GM23338 (cell line): ENCODE results near the gene SMAP2. TPM values are rescaled to one million over a fixed set of nuclear protein-coding genes. Genes with fewer than 3 reads are reported as not detected.

Experiments used
- CREB1 ChIP-seq: fragments of 250-450 bp; sonication (Bioruptor Pico); IDR thresholded peaks from 2 replicates; pipeline ENCODE4 v1.5.0; 2020; ENCODE audit warnings: low read depth, mild to moderate bottlenecking, moderate library complexity
- EZH2 ChIP-seq: fragments of 200-600 bp; sonication (generic); IDR thresholded peaks from one replicate; pipeline ENCODE4 v1.8.0; 2017; ENCODE audit warnings: antibody characterized with exemption, mild to moderate bottlenecking, low read depth; ENCODE audit not compliant: unreplicated experiment
- EZH2phosphoT487 ChIP-seq: fragments of 200-600 bp; sonication (generic); IDR thresholded peaks from one replicate; pipeline ENCODE4 v1.8.1; 2018; ENCODE audit warnings: antibody characterized with exemption; ENCODE audit not compliant: unreplicated experiment
- JUNB ChIP-seq: IDR thresholded peaks from one replicate; pipeline ENCODE4 v1.6.1; 2016; ENCODE audit warnings: antibody characterized with exemption; ENCODE audit not compliant: unreplicated experiment
- NANOG ChIP-seq: IDR thresholded peaks from 2 replicates; pipeline ENCODE4 v1.6.1; 2016; ENCODE audit warnings: antibody characterized with exemption, borderline replicate concordance
- STAT1 ChIP-seq: IDR thresholded peaks from one replicate; pipeline ENCODE4 v1.6.1; 2016; ENCODE audit warnings: antibody characterized with exemption; ENCODE audit not compliant: unreplicated experiment
- ZNF114 ChIP-seq: fragments of 250-450 bp; sonication (Bioruptor Pico); IDR thresholded peaks from 2 replicates; pipeline ENCODE4 v1.5.0; 2020; ENCODE audit warnings: mild to moderate bottlenecking, moderate library complexity
- polyA plus RNA-seq: library from polyadenylated mRNA; unstranded; fragments of >200 nt; fragmentation: Nextera tagmentation; extraction: Ambion mirVana; gene quantifications from 2 replicates; pipeline ENCODE4 v1.2.1, GENCODE V29; 2016
- total RNA-seq: library from RNA; depleted of rRNA; stranded (reverse); fragments of >200 nt; shearing (Covaris generic); gene quantifications from 2 replicates; pipeline ENCODE4 v1.2.3, GENCODE V29; 2014
- TF ChIP-seq, protein P1 (sequence below): fragments of 250-450 bp; sonication (Bioruptor Pico); IDR thresholded peaks from 2 replicates; pipeline ENCODE4 v1.5.0; 2020; ENCODE audit warnings: mild to moderate bottlenecking, moderate library complexity
- TF ChIP-seq, protein P2 (sequence below), 2 experiments: fragments of 200-600 bp in 1 of 2; sonication (generic) in 1 of 2; conservative IDR thresholded peaks; 2 replicates each; pipeline versions ENCODE4 v1.5.1 to v1.6.1; 2016 to 2017; ENCODE audit warnings: antibody characterized with exemption in 2 of 2, low read depth in 2 of 2, mild to moderate bottlenecking in 2 of 2, moderate library complexity in 1 of 2

Gene SMAP2
- total and polyA plus RNA-seq, 2 experiments from 2014 or later = 2.9 to 4.8 TPM

GRCh38 chr1:40423264-40423642 lies 49.7 kb downstream of the SMAP2 start (continued):
- TF ChIP-seq, protein P1, sequence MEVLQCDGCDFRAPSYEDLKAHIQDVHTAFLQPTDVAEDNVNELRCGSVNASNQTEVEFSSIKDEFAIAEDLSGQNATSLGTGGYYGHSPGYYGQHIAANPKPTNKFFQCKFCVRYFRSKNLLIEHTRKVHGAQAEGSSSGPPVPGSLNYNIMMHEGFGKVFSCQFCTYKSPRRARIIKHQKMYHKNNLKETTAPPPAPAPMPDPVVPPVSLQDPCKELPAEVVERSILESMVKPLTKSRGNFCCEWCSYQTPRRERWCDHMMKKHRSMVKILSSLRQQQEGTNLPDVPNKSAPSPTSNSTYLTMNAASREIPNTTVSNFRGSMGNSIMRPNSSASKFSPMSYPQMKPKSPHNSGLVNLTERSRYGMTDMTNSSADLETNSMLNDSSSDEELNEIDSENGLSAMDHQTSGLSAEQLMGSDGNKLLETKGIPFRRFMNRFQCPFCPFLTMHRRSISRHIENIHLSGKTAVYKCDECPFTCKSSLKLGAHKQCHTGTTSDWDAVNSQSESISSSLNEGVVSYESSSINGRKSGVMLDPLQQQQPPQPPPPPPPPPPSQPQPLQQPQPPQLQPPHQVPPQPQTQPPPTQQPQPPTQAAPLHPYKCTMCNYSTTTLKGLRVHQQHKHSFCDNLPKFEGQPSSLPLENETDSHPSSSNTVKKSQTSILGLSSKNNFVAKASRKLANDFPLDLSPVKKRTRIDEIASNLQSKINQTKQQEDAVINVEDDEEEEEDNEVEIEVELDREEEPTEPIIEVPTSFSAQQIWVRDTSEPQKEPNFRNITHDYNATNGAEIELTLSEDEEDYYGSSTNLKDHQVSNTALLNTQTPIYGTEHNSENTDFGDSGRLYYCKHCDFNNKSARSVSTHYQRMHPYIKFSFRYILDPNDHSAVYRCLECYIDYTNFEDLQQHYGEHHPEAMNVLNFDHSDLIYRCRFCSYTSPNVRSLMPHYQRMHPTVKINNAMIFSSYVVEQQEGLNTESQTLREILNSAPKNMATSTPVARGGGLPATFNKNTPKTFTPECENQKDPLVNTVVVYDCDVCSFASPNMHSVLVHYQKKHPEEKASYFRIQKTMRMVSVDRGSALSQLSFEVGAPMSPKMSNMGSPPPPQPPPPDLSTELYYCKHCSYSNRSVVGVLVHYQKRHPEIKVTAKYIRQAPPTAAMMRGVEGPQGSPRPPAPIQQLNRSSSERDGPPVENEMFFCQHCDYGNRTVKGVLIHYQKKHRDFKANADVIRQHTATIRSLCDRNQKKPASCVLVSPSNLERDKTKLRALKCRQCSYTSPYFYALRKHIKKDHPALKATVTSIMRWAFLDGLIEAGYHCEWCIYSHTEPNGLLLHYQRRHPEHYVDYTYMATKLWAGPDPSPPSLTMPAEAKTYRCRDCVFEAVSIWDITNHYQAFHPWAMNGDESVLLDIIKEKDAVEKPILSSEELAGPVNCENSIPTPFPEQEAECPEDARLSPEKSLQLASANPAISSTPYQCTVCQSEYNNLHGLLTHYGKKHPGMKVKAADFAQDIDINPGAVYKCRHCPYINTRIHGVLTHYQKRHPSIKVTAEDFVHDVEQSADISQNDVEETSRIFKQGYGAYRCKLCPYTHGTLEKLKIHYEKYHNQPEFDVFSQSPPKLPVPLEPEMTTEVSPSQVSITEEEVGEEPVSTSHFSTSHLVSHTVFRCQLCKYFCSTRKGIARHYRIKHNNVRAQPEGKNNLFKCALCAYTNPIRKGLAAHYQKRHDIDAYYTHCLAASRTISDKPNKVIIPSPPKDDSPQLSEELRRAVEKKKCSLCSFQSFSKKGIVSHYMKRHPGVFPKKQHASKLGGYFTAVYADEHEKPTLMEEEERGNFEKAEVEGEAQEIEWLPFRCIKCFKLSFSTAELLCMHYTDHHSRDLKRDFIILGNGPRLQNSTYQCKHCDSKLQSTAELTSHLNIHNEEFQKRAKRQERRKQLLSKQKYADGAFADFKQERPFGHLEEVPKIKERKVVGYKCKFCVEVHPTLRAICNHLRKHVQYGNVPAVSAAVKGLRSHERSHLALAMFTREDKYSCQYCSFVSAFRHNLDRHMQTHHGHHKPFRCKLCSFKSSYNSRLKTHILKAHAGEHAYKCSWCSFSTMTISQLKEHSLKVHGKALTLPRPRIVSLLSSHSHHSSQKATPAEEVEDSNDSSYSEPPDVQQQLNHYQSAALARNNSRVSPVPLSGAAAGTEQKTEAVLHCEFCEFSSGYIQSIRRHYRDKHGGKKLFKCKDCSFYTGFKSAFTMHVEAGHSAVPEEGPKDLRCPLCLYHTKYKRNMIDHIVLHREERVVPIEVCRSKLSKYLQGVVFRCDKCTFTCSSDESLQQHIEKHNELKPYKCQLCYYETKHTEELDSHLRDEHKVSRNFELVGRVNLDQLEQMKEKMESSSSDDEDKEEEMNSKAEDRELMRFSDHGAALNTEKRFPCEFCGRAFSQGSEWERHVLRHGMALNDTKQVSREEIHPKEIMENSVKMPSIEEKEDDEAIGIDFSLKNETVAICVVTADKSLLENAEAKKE (CRISPR knock-in tag) = no peak
- TF ChIP-seq EZH2phosphoT487 (no peak), JUNB (no peak), CREB1 (no peak), NANOG (no peak), ZNF114 (no peak), STAT1 (no peak), EZH2 (no peak)
- TF ChIP-seq, protein P2, sequence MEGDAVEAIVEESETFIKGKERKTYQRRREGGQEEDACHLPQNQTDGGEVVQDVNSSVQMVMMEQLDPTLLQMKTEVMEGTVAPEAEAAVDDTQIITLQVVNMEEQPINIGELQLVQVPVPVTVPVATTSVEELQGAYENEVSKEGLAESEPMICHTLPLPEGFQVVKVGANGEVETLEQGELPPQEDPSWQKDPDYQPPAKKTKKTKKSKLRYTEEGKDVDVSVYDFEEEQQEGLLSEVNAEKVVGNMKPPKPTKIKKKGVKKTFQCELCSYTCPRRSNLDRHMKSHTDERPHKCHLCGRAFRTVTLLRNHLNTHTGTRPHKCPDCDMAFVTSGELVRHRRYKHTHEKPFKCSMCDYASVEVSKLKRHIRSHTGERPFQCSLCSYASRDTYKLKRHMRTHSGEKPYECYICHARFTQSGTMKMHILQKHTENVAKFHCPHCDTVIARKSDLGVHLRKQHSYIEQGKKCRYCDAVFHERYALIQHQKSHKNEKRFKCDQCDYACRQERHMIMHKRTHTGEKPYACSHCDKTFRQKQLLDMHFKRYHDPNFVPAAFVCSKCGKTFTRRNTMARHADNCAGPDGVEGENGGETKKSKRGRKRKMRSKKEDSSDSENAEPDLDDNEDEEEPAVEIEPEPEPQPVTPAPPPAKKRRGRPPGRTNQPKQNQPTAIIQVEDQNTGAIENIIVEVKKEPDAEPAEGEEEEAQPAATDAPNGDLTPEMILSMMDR (conservative IDR thresholded peaks at IDR 0.05; ENCODE audit: low read depth in 2 of 2) = no peak
